Peyer's patch (tissue), 4 donors: ENCODE measurements around the gene GYS1.

Source experiments
- CTCF ChIP-seq, 6 experiments: fragments of 450-650 bp in 4 of 6; fragments of 200-600 bp in 2 of 6; sonication (generic) in 1 of 6; IDR thresholded peaks; one replicate each; pipeline ENCODE4 v1.5.1; 2017 to 2019; ENCODE audit warnings: antibody characterized with exemption in 6 of 6, mild to moderate bottlenecking in 3 of 6, moderate library complexity in 1 of 6
- POLR2A ChIP-seq, 2 donors: fragments of 450-650 bp; IDR thresholded peaks; one replicate each; pipeline ENCODE4 v1.5.1; 2017; ENCODE audit warnings: antibody characterized with exemption in 2 of 2, mild to moderate bottlenecking in 2 of 2, moderate library complexity in 2 of 2

- no peak for TF ChIP-seq CTCF (IDR thresholded peaks at IDR 0.05)
- no peak for TF ChIP-seq POLR2A (IDR thresholded peaks at IDR 0.05)
Measured at GRCh38 chr19:48953990-48954594, 39.0 kb downstream of the GYS1 start.
